Dermis blood vessel endothelial cell (primary cell): ENCODE results near the gene CDHR3. TPM values are rescaled to one million over a fixed set of nuclear protein-coding genes. Genes with fewer than 3 reads are reported as not detected.
A peak's percentile ranks its signal among the peaks of the same experiment; 100 is the strongest.

ENCODE experiments used
- DNase-seq: peaks from one replicate; pipeline ENCODE4 v3.0.0; 2010
- total RNA-seq: library from RNA; depleted of rRNA; stranded (reverse); fragments of >200 nt; gene quantifications from 2 replicates; pipeline ENCODE4 v1.2.3, GENCODE V29; 2014

The CDHR3 gene
- total RNA-seq, 1 donor from 2014 or later: 0.51 TPM

DNA sequence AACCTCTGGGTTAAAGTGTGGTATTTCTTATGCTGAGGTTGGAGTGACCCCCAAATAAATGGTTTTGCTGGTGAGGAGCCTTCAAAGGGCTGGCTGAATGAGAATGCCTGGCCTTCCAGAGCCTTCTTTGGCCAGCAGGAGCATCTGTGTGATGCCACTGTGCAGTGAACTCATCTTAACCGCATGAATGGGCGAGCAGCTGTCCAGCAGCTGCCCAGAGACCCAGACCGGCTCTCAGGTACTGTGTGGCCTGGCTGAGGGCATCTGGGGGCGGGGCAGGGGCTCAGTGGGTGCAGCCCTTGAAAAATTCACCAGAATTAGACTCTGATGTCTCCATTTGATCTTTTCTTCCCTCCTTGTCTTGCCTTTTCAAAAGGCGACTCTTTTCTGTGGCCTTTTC is 90.0 kb downstream of the CDHR3 start:
- DNase-seq: no peak

DNA sequence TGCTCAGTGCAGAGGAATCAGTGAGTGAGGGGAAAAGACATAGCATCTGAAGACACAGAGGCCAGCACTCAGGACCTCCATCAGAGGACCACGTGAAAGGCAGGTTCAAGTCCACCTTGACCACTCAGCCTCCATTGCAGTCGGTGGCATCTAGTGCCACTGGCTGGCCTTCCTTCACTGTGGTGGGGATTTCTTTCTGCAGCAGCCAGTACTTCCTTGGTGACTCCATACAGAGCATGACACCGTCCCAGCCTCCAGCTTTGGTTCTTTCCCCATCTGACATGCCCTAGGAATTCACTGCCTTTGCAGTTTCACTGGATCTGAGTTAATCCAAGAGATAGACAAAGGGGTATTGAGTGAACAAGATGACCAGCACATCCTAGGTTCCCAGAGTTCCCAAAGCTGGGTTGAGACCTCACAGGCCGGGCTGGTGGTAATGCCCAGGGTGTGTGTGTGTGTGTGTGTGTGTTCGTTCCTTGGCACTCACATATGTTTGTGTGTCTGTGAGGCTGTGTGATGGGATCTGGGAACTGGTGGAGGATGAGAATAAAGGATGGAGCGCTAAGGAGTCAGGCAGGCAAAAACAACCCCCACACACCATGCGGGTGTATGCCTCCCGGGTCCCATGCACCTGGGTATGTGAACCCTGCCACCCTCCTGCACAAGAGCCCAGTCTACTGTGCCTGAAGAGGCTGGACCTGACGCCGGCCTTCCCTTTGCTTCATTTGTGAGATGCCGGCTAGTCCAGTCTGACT is 91.3 kb downstream of the CDHR3 start:
- DNase-seq: no peak

DNA sequence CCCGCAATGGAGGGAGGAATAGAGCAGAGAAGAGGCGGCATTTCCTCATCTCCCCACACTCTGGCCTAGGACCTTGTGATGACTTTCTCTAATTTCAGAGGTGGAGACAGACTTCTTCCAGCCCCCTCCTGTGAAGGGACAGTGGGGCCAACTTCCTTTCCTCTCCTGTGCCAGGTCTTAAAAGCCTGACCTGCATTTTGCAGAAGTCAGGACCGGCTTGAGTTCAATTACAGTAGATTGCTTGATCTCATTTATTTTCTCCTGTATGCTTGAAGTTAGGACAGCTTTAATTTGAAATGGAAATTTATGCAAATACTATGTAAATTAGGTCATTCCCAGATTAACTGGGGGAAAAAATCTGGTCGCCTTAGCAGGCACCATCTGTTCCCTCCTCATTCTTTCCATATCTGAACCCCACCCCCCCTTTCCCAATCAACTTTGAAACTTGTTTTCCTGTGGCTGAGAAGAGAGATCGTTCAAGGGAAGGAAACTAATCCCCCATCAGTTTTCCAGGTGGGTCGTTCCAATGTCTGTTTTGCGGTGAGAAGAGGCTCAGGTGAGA is 92.0 kb downstream of the CDHR3 start:
- DNase-seq: no peak

DNA sequence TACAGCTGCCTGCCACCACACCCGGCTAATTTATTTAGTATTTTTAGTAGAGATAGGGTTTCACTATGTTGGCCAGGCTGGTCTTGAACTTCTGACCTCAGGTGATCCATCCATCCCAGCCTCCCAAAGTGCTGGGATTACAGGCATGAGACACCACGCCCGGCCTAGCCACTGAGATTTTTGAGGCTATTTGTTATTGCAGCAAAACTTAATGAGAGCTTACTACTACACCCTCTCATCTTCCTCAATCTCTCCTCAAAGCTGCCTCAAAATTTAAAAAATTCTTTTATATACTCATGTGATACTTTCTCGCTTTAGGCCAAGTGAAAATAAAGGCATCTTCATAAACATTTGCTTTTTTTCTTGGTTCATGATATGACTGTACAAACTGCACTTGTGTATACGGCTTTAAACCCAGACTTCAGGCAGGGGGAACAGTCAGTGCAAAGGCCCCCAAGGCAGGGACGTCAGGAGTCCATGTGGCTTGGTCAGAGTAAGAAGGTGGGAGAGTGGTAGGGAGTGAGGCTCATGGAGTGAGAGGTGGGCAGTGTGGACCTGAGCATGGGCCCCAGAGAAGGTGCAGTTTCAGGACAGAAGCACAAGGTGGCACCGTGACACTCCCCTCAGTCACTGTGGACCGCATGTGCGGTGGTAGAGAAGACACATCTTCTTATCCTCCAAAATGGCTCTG is 93.6 kb downstream of the CDHR3 start:
- peak; percentile 88 for DNase-seq

- DNase-seq: no peak
These were observed 94.3 kb downstream of the CDHR3 start for GRCh38 chr7:106057204-106057961.

- DNase-seq: no peak
These were observed 95.2 kb downstream of the CDHR3 start for GRCh38 chr7:106057962-106058927.

GRCh38 chr7:106058928-106059324 is 95.9 kb downstream of the CDHR3 start:
- no peak for DNase-seq

DNA sequence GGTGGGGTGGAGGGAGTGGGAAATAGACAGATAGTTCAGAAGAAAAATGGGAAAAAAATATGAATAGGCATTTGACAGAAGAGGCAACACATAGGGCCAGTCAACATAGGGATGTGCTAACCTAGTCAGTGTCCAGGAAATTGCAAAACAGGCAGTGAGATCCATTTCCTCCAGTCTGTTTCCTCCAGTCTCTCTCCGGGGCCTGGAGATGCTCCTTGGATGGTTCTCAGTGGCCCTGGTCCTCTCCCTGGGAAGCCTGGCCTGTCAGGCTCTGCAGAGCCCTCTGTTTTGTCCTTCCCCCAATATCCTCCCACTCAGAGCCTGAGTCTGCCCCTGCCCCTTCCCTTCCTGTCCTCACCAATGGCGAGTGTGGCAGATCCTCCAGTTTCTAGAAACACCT is 96.5 kb downstream of the CDHR3 start:
- DNase-seq: no peak

- no peak for DNase-seq
These were observed 97.4 kb downstream of the CDHR3 start for GRCh38 chr7:106060394-106060920.

GRCh38 chr7:106061301-106061979 is 98.4 kb downstream of the CDHR3 start:
- no peak for DNase-seq

GRCh38 chr7:106062006-106062405 is 98.9 kb downstream of the CDHR3 start:
- DNase-seq: no peak

DNA sequence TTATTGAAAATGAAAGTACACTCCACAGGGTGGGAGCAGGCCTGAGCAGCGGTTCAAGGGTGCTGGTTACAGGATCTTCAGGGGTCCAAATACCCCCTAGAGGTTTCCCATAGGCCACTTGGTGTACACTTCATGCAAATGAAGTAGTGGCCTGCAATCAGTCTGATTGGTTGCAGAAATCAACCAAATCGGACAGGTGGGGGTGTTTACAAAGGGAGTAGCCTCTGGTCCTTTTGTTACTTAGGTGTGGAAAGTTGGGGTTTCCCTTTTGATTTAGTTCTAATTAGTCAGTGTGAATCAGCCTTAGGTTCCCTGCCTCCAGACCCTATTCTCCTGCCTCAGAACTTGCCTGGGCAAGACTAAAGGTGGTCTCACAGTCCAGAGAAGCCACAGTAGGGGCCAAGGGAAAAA is 99.5 kb downstream of the CDHR3 start:
- DNase-seq: no peak

DNA sequence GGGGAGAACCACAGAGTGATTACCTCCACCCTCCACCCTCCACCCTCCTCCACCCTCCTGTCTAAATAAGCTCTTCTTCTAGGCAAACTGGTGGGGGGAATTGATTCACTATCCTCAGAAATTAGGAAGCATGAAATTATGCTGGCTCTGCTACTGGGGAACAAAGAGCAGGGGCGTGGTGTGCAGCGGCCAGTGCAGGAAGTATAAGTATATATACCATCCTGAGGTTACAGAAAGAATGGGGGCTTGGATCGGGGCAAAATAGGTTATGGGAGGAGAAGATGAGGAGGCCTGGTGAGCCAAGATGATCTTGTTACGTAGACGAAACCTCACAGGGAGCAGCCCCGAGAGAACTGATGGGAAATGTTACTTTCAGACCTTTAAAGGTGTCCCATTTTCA is 100.0 kb downstream of the CDHR3 start:
- no peak for DNase-seq

- DNase-seq: no peak
These were observed 100.6 kb downstream of the CDHR3 start for GRCh38 chr7:106063692-106064091.

DNA sequence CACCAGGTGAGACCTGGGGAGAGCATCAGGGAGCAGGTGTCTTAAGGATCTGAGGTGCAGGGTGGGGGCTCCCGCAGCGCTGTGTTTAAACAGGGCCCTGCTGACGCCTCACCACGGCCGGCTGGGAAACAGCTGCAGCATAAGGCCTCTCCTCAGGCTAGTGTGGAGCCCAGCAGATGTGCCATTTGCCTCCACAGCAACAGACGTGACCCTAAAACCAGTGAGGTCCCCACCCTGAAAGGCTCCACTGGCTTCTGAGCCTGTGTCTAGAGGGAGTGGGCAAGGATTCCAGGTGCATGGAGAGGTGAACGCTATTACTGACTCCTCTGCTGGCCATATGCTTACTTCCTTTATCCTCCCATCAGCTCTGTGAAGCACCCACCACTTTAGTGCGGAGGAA is 101.3 kb downstream of the CDHR3 start:
- DNase-seq: no peak

- peak; percentile 82 for DNase-seq
These were observed 101.9 kb downstream of the CDHR3 start for GRCh38 chr7:106064771-106065574.

DNA sequence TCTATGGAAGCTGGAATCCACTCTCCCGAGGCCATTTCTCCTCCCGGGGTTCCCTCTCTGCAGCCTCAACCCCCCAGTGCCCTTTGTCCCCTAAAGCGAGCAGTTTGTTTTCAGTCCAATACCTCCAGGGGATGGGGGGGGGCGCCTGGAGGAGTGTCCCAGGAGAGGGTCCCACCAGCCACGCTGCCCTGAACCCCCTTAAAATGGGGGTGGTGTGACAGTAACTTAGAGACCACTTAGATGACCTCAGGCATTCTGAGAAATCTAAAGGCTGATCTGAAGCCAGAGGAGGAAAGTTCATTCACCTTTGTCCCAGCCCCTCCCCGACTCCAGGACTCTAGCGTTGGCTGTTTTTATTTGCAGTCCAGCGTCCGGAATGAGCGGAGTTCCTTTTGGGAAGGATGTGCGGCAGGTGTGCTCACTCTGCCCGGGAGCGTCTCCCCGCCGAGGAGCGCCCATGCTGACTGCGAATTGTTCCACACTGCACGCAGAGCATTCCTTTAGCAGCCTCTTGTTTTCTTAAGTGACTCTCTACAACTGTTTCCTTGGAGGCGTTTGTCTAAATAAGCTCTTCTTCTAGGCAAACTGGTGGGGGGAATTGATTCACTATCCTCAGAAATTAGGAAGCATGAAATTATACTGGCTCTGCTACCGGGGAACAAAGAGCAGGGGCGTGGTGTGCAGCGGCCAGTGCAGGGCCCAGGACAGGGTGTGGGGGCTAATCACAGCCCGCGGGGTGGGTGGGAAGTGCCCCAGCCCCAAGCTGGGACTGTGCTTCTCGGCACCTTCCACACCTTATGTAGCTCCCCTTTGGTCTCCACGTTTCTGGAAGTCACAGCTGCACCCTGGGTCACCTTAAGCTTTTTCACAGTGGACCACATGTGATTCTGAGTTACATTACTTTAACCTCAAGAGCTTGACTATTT is 102.8 kb downstream of the CDHR3 start:
- peak; percentile 44 for DNase-seq

DNA sequence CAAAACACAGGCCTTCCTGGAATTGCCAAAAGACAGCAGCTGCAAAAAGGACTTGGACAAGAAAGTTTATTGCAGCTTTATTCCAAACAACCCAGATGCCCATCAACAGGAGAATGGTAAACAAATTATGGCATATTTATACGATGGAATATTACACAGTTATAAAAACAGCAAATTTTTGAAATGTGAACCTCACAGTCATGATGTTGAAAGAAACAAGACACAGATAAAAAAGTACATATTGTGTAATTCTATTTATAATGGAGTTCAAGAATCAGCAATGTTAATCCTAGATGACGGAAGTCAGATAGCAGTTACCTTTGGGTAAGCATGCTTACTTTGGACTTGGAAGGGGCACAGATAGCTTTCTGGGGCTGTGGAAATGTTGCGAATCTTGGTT is 104.6 kb downstream of the CDHR3 start:
- no peak for DNase-seq

- DNase-seq: no peak
These were observed 105.5 kb downstream of the CDHR3 start for GRCh38 chr7:106068538-106068961.
